Kasumi-1 (cell line): ENCODE measurements around the gene CDK5R1.

Experiments
- DNase-seq, 2 experiments: peaks; one replicate each; lab custom pipeline; 2025; lab: John Stamatoyannopoulos, UW

CDK5R1 gene

DNA sequence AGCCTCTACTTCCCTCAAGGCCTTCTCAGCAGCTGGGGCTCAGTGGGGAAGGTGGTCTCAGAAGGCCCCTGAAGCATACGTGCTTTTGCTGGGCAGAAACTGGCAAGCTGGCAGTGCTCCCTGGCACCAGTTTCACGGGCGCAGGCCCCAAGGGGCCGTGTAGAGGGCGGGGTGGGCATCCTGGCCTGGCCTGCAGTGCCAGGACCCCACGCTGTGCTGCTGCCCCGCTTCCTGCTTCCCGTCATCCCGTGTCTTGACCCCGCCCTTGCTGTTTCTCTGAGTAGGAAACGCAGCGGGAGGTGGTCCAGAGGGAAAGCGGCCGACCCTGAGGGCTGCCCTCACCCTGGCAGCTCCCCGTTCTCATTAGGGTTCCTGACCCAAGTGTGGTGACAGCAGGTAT, 6.8 kb downstream of the CDK5R1 start:
- DNase-seq, result no peak

DNA sequence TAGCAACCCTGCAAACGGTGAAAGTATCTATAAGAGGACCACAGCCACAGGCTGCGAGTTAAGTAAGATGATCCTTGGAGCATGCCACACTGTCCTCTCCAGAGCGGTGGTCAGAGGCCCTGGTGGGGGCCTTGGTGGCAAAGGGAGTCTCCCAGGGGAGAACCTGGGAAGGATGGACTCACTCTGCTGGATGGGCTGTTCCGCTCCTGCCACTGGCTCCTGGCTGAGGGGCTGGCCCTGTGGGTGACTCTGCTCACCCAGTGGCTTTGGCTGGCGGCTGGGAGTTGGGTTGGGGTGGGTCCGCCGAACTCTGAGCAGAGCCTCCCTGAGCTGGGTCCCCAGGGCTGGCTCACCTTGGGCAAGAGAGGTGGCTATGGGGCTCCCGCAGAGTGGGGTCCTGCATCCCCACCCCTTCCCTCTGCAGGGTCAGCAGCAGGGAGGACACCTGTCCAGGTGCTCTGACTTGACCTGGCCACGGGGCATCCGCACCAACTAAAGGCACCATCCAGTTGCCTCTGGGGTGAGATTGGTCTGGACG, 7.3 kb downstream of the CDK5R1 start:
- no peak for DNase-seq

DNA sequence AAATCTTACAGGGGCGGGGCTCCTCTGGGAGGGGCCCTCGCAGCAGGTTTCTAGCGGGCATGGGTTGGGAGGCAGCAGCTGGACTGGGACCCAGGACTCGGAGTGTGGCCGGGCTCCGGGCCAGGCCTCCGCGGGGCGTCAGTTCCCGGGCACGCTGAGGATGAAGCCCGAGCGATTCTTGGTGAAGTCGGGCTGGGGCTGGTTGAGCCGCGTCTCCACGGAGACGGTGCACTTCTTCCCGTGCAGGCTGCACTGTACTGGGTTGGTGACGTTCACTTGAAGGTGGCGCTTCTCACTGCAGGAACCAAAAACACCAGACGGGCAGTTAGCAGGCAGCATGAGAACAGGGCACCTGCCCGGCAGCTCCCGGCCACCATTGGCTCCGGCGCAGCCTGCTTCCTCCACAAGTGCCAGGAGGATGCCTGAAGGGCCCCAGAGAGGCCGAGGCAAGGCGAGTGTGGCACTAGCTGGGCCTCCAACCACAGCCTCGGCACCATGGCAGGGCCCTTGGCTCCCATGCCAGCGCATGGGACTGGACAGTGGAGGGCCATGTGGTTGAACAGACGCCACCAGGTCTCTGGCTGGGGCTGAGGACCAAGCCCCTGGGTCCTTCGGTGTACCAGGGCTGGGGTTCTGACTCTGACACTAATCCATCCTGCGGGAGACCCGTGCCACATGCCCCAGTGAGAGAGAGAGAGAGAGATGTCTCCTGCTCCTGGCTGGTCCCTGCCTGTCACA, 8.0 kb downstream of the CDK5R1 start:
- peak; percentile 55 to 61 for DNase-seq

DNA sequence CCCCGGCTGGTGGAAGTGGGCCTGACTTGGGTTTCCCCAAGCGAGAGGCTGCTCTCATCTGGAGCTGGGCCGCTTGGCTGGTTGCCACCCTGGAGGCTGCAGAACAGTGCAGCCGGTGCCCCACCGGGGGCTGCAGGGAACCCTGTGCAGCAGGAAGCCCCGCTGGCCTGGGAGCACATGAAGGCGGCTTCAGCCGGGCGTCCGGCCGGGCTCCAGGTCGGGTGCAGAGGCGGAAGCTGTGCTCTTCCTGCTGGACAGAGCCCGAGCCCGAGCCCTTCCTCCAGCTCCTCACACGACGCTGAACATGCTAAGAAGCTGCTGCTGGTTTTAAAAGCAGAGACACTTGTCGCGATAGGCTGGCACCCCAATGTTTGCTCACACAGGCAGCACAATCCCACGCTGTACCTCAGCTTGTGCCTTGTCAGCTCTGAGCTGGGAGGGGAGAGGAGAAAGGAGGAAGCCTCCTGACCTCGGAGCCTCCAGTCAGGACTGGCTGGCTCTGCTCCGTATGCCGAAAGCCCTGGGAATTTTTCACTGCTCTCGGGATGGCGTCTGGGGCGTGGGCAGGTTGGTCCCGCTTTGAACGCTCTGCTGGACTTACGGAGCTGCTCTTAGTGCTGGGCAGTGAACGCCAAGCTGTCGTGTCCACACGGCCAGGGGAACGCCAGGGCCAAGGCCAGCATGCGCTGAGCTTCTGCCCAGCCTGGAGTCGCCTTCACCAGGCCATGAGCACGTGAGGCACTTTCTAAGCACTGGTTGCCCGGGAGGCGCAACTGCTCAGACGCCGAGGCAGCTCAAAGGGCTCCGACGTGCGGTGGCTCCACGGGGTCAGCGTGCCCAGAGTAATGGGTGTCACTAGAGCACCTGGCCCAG, 8.8 kb downstream of the CDK5R1 start:
- peak; percentile 34 to 40 for DNase-seq

DNA sequence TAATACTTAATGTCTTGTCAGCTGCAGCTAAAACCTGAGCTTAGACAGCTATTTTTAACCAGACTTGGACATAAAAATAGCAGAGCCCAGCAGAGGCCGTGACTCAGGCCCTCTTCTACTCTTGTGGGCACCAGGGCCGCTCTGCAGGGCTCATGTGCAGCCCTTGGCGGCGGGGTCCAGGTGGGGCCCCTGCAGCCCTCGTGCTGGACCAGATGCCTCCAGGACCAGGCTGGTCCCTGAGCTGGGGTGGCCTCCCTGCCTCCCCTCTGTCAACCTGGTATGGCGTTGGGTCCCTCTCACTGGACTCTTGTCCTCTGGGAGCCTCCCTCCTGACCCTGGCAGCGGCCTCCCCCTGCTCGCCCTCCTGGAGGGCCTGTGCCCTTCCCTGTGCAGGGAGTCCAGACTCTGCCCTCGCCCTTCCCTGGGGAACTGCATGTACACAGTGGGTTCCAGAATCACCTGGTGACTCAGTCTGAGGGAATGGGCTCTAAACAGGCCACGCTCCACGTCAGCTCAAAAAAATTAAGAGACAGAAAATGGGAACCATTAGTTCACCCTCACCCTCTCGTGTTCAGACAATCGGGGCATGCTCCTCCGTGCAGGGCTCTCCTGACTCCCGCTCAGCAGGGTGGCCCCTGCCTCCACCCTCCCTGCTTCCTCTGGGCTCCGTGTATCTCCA, 9.7 kb downstream of the CDK5R1 start:
- no peak for DNase-seq

DNA sequence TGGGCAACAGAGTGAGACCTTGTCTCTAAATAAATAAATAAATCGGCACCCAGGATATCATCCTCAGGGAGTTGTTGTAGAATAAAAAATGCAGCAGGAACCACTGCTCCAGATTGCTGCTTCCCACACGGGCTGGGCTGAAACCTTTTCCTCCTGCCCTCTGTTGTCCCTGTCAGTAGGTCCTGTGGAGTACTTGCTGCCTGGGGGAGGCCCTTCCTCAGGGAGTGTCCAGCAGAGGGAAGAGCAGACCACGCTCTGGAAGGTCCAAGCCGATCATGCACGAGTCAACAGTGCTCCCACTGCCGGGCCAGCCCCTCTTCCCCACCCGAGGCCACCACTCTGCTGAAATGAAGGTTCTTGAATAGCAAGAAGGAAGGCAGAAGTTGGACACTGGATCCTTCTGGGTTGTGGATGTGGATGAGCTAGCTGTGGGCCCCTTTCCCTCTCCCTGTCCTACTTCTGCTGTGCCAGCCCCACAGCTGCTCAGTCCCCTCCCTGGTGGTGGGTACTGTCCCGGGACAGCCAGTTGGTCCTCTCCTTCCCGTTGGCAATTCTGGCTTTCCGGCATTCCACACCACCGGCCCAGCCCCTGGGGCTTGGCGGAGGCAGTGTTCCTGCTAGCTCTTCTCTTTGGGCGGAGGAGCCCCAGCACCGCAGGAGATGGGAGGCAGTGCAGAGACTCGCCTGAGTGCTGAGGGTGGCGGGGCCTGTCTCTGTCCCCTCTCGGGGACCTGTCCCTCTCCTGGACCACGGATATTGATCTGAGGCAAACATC, 10.8 kb downstream of the CDK5R1 start:
- DNase-seq, result no peak

DNA sequence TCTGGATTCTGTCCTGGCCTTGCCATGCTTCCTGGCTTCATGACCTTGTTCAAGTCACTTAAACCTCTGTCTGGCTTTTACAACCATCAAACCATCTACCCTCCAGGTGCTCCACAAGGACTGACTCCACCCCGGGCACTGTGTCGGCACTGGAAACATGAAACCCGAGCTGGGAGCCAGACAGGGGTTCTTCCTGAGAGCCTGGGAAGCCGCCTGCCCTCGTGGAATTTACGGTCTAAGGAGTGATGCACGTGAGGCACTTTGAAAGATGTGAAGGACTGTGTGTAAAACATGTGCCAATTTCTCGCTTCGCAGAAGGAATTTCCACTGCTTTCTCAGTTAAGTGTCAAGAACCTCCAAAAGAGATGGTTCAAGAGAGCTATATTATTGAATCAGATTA, 11.6 kb downstream of the CDK5R1 start:
- no peak for DNase-seq

DNA sequence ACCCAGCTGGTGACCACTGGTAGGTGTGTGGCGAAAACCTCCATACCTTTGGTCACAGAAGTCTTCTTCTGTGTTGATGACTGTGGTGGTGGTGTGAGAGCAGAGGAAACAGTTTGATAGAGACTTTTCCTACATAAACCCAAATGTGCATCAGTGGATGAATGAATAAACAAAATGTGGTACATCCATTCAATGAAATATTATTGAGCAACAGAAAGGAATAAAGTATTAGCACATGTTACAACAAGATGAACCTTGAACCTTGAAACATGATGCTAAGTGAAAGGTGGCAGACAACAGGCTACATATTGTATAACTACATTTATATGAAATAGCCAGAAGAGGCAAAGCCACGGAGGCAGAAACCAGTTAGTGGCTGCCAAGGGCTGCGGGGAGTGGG, 15.2 kb downstream of the CDK5R1 start:
- DNase-seq, result no peak

DNA sequence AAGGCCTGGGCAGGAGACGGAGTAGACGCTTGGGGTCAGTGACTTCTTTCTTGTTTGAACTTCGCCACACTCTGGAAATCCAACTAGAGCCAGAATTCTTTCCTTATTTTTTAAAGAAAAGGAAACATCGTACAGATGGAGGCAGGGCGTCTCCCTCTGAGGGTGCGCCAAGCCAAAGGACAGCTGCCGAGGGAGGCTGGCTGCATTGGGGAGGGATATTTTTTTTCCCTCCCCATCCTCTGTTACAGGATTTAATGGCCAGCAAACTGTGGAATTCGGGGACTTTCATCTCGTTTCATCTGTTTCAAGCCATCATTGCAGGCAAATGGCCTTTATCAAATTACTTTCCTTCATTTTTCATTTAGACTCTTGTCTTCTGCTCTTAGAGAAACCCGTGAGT, 15.9 kb downstream of the CDK5R1 start:
- no peak for DNase-seq

DNA sequence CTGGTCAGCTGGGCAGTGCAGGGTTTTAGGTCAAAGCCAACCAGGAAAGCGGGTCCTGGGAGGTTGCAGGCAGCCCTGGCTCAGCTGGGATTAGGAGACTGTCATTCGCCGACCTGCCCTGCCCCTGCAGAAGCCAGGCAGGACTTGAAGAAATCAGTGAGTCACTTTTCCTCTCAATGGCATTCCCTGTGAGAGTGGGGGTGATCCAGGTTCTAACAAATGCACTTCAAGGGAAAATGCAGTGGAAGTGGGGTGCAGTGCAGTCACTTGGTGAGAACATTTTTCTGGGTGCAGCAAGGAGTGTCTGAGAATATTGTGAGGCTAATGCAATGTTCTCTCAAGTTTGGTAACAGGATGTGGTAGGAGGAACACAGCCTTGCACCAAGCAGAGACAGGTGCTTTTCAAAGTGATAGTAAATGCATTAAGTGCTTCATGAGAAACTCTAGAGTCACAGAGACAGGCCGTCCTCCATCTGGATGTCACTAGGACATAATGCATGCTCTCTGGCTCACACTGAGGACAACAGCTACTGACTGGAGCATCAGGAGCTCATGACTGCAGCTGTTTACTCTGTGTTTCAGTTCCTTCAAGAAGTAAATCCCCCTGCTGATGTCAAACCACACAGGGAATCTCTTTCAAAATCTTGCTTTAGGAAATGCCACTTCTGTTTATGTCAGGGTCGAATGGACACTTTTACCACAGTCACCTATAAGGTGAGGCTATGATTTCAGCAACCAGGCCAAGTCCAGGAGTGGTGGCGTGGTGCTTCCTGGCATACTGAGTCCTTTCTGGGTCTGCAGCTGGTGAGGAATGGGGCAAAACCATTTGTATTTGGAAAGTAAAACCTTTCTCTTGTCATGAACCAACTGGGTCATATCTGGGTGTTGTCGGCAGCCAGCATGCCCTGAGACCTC, 16.7 kb downstream of the CDK5R1 start:
- DNase-seq, result no peak

DNA sequence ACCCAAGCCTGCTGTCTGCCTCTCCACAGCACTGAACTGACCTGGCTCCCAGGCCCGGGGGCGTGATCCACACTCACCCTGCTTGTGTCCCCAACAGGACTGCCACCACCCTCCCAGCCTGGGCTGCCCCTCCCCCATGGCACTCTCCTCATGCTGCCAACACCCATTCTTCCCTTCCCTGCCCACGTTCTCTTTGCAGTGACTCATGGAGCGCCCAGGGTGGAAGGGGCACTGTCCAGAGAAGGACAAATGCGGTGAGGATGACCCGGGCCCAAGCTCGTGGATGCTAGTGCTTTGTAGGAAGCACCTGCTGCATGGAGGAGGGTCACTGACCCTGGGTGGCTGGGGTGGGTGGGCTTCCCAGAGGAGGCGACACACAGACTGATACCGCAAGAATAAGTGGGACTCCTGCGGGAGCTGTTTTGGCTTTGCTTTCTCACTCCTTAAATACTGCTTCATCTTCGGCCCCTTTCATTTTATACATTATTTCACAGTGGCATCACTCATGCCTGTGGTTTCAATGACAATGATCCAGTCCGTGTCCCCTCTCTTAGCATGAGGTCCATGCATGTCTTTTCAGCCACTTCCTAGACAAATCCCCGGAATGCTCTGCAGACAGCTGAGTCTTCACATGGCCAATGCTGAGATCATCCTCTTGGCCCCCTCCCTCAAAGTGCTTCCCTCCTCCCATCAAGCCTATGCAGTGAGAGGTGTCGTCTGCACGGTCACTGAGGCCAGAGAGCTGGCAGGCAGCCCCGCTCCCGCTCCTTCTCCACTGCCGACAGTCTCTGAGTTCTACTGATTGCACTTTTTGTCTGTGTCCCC, 17.6 kb downstream of the CDK5R1 start:
- DNase-seq, result no peak

DNA sequence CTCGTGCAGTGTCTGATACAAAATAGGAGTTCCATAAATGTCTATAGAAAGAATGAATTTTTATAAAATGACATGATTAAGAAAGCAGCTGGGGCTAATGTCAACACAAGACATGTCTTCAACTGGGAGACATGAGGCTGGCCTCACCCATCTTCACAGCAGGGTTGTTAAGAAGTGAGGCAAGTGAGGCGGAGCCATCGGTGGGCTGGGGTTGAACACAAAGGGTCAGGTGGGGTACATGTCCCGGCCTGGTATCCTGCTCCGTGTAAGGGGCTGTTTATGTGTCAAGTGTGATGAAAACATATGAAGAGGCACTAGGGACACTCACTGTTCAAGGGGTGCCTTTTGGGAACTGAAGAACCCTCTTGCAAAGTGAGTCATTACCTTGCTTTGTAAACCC, 22.1 kb downstream of the CDK5R1 start:
- DNase-seq, result no peak

DNA sequence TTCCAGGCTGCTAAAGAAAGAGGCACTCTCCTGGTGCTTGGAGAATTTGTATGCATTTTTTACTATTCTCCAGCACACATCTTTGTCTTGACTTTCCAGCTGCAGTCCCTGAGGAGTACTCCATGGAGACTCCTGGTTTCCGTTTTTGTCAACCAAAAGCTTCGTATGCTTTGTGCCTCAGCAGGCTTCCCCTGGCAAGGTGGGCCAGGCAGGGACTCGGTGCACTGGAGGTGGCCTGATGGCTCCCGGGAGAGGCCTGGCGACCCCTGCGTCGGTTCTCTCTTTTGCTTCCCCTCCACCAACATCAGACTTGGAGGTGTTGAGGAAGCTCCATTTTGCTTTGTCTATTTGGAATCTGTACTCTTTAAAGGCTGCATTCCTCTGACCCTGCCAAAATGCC, 23.7 kb downstream of the CDK5R1 start:
- DNase-seq, result no peak

DNA sequence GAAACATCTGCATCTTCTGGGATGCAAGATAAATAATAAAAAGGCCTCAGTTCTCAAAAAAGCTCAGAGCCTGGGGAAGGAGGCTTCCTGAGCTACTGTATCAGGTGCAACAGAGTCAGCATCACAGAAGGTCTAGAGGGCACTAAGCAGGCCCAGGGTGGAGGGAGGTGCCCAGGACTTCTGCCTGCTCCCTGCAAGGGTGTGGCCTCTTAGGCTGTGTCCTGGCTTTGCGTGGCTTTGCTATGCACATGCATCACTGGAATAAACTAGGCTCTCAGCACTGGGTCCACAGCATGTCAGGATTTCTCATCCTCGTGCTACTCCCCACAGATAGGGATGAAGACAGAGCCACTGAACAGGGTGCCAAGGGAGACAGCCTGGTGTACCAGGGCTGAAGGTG, 25.5 kb downstream of the CDK5R1 start:
- no peak for DNase-seq

DNA sequence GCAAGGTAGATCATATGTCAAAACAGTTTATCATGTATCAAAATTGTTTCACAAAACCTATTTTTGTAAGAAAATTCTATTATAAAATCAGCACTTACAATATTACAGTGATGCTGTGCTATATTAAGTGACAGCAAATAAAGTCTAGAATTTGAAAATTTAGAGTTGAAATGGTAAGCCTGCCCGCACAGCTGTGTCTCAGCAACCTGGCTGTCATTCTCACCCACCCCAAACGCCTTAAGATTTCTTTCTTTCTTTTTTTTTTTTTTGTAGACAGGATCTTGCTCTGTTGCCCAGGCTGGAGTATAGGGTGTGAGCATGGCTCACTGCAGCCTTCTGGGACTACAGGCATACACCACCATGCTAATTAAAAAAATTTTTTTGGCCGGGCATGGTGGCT, 26.8 kb downstream of the CDK5R1 start:
- no peak for DNase-seq

DNA sequence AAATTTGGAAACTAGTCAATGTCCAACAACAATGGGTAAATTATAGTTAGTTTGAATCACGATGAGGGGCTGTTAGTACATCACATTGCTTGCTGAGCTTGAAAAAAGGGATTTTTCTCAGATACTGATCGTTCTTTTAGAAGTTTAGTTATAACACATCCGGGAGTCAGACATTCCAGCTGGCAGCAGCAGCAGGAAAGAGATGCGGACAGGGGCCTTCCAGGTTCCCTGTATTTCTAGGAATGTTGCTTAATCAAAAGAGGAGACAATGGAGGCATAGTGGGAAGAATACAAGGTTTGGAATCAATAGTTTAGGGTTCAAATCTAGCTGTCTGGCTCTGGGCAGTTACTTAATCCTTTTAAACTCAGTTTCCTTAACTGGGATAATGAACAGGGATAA, 27.8 kb downstream of the CDK5R1 start:
- no peak for DNase-seq

DNA sequence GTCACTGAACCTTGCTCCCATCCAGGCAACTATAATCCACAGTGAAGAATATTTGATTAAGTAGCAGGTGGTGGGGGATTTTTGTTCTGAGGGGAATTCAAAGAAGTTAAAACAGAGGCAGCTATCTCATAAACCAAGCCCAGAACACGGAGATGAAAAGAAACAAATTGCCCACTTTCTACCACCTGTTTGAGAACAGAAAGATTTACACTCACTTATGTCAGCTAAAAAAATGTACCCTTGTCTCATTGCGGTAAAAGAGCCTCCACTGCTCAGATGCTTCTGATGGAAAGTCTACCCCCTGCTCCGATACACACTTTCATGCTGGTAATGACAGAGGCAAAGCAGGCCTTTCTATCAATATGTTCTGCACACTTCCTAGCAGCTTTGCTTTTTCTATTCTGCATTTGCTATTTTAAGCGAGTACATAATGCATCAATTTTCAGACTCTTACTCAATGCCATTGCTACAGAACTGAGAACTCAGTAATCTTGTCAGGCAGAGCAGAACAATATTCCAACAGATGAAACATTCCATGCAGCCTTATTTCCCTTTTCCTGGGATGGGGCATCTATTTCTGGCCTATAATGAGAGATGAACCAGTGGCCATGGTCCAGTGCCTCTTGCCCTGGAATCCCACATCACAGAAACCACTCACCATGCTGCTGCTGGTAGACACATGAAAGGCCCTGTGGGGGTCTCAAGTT, 29.0 kb downstream of the CDK5R1 start:
- no peak for DNase-seq

DNA sequence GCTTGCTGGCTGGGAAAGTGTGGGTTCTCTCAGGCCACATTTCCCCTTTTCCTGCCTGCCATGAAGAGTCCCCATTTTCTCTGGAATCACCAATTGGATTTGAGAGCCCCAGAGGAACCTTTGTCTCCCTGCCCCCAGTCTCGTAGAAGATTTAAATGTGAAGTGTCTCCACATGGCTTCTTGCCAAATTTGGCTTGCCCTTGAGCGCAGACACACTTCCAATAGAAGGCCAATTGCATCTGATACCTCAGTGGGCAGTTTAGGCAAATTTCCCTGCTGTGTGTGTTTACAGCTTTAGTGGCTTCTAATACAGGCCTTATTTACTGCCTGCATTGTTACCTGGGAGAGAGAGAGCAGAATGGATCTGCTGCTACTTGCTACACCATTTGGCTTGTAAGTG, 29.7 kb downstream of the CDK5R1 start:
- DNase-seq, result no peak
